OCI-LY7 (cell line): ENCODE measurements around the gene AK4. TPM values are rescaled to one million over a fixed set of nuclear protein-coding genes. Genes with fewer than 3 reads are reported as not detected.

Experiments
- BruUV-seq: library from RNA; stranded (reverse); fragments of 400-500 nt; replicated peaks from 2 replicates; lab custom pipeline; 2021; lab: Mats Ljungman, UMichigan
- CTCF ChIA-PET: fragments of 300-600 bp; sonication (Branson Sonifier 250); formaldehyde crosslinking; loops from one replicate; lab custom pipeline; 2022; ENCODE audit warnings: antibody characterized with exemption; ENCODE audit not compliant: unreplicated experiment; lab: Charles Lee
- POLR2A ChIA-PET: fragments of 300-600 bp; sonication (Branson Sonifier 250); formaldehyde crosslinking; loops from one replicate; lab custom pipeline; 2022; ENCODE audit warnings: antibody characterized with exemption; lab: Charles Lee
- DNase-seq: peaks from one replicate; pipeline ENCODE4 v3.0.0-alpha.2; 2015; ENCODE audit warnings: low spot score
- H2AFZ ChIP-seq: fragments of 200-600 bp; sonication (generic), shearing (Covaris generic); 2 replicates; pipeline ENCODE4 v1.6.1; 2014; ENCODE audit warnings: mild to moderate bottlenecking, antibody characterized with exemption, low read length, moderate library complexity
- H3K27ac ChIP-seq: fragments of 200-600 bp; sonication (generic); 2 replicates; pipeline ENCODE4 v1.5.1; 2014; ENCODE audit warnings: mixed run types, low read depth, mild to moderate bottlenecking, moderate library complexity, low read length, inconsistent platforms; ENCODE audit not compliant: poor library complexity, severe bottlenecking
- H3K36me3 ChIP-seq: fragments of 200-600 bp; sonication (generic); 2 replicates; pipeline ENCODE4 v1.6.1; 2014; ENCODE audit warnings: mild to moderate bottlenecking, antibody characterized with exemption, low read length, moderate library complexity, mixed read lengths; ENCODE audit not compliant: insufficient read depth
- H3K4me1 ChIP-seq: fragments of 200-600 bp; sonication (generic); 2 replicates; pipeline ENCODE4 v1.5.1; 2014; ENCODE audit warnings: mild to moderate bottlenecking, low read length; ENCODE audit not compliant: insufficient read depth, poor library complexity, severe bottlenecking
- H3K4me2 ChIP-seq: fragments of 200-600 bp; sonication (generic); 2 replicates; pipeline ENCODE4 v1.6.1; 2014; ENCODE audit warnings: mild to moderate bottlenecking, low read length
- H3K4me3 ChIP-seq: fragments of 200-600 bp; sonication (generic); 2 replicates; pipeline ENCODE4 v1.5.1; 2014; ENCODE audit warnings: mild to moderate bottlenecking, low read depth, low read length; ENCODE audit not compliant: poor library complexity, severe bottlenecking
- H3K79me2 ChIP-seq: fragments of 200-600 bp; sonication (generic); 2 replicates; pipeline ENCODE4 v1.6.1; 2016; ENCODE audit warnings: low read depth, mild to moderate bottlenecking, low read length, moderate library complexity, mixed read lengths; ENCODE audit not compliant: insufficient read depth
- H3K9me2 ChIP-seq: fragments of 200-600 bp; sonication (generic); 2 replicates; pipeline ENCODE4 v1.6.1; 2016; ENCODE audit warnings: mild to moderate bottlenecking, low read length, mixed read lengths; ENCODE audit not compliant: insufficient read depth
- H3K9me3 ChIP-seq: fragments of 200-600 bp; sonication (generic); 2 replicates; pipeline ENCODE4 v1.6.1; 2014; ENCODE audit warnings: mild to moderate bottlenecking, mixed run types, low read length, mixed read lengths
- H4K20me1 ChIP-seq: fragments of 200-600 bp; sonication (generic); 2 replicates; pipeline ENCODE4 v1.6.1; 2014; ENCODE audit warnings: mild to moderate bottlenecking, antibody characterized with exemption, low read length, moderate library complexity, mixed read lengths; ENCODE audit not compliant: insufficient read depth
- CTCF ChIP-seq: fragments of 200-600 bp; sonication (generic); conservative IDR thresholded peaks from 2 replicates; pipeline ENCODE4 v1.5.1; 2014; ENCODE audit warnings: mild to moderate bottlenecking, antibody characterized with exemption, low read length, moderate library complexity, mixed read lengths
- EZH2phosphoT487 ChIP-seq: fragments of 200-600 bp; sonication (generic); IDR thresholded peaks from 2 replicates; pipeline ENCODE4 v1.6.1; 2018; ENCODE audit warnings: low read depth, borderline replicate concordance, mild to moderate bottlenecking, mixed run types, antibody characterized with exemption, low read length, moderate library complexity, mixed read lengths
- intact Hi-C: fragments of 100-400 bp; cut with micrococcal nuclease; formaldehyde crosslinking; loops from one replicate; pipeline ENCODE4 v1.10.0; 2022; ENCODE audit not compliant: unreplicated experiment
- total RNA-seq, 2 experiments: library from RNA; depleted of rRNA in 1 of 2; stranded (reverse); fragments of >200 nt in 1 of 2; shearing (Covaris generic) in 1 of 2; gene quantifications; 2 replicates each; pipeline ENCODE4 v1.2.3, GENCODE V29; 2014 to 2022

The AK4 gene
- total RNA-seq, 2 experiments from 2014 or later: 0.16 to 1.4 TPM

- Histone ChIP-seq H3K79me2 (no peaks in the 10 kb centered on the region), H3K27ac (no peak overlapping the region), H3K9me2 (no peaks in the 10 kb centered on the region), H3K4me1 (no peaks in the 10 kb centered on the region), H3K4me3 (no peak overlapping the region), H2AFZ (no peak overlapping the region), H3K36me3 (no peaks in the 10 kb centered on the region), H3K9me3 (no peaks in the 10 kb centered on the region), H4K20me1 (no peaks in the 10 kb centered on the region), H3K4me2 (no peak overlapping the region)
- intact Hi-C loops: loop anchor here (10.0 kb wide), 1 partner anchor 1015 kb away; no protein-coding TSS in a partner anchor
- POLR2A ChIA-PET: interaction anchor here (0.5 to 1.4 kb wide), 2 partner anchors 9 to 90 kb away, joined by 3 read pairs; no protein-coding TSS in a partner anchor
- CTCF ChIA-PET: interaction anchor here (1.1 kb wide), 1 partner anchor 9 kb away, joined by 3 read pairs; no protein-coding TSS in a partner anchor
- no peak for TF ChIP-seq EZH2phosphoT487
- no peak for TF ChIP-seq CTCF
- no peak for DNase-seq
- no TSS peak for BruUV-seq
Measured at GRCh38 chr1:65229754-65230339, 81.8 kb downstream of the AK4 start.

GRCh38 chr1:65230731-65231481 lies 82.9 kb downstream of the AK4 start:
- Histone ChIP-seq H3K36me3 (no peaks in the 10 kb centered on the region), H3K27ac (no peak overlapping the region), H3K4me1 (no peaks in the 10 kb centered on the region), H2AFZ (no peak overlapping the region), H3K4me3 (no peak overlapping the region), H3K79me2 (no peaks in the 10 kb centered on the region), H3K4me2 (no peak overlapping the region), H3K9me2 (no peaks in the 10 kb centered on the region), H3K9me3 (no peaks in the 10 kb centered on the region), H4K20me1 (no peaks in the 10 kb centered on the region)
- ChIA-PET POLR2A (interaction anchor here (0.5 to 1.4 kb wide), 5 partner anchors 10 to 423 kb away, joined by 3 read pairs; no protein-coding TSS in a partner anchor), CTCF (no interaction called here)
- intact Hi-C loops: loop anchor here (10.0 kb wide), 1 partner anchor 1014 kb away; no protein-coding TSS in a partner anchor
- TF ChIP-seq CTCF (peak; percentile 51), EZH2phosphoT487 (no peak)
- no TSS peak for BruUV-seq
- DNase-seq: no peak
